Stimulated activated naive CD8-positive, alpha-beta T cell treated with anti-CD3 and anti-CD28 coated beads, Interleukin-15, Interleukin-2, amounts not matched to agents 100 ng/mL and 50 ng/mL, for 24 hours (primary cell): Measurements from ENCODE around the gene BFSP1.

Experiments used
- H3K27ac Mint-ChIP-seq: one replicate; pipeline ENCODE4 v1.8.0; 2021; ENCODE audit warnings: mild to moderate bottlenecking, mixed read lengths
- H3K27me3 Mint-ChIP-seq: one replicate; pipeline ENCODE4 v1.8.0; 2021; ENCODE audit warnings: mixed read lengths
- H3K36me3 Mint-ChIP-seq: one replicate; pipeline ENCODE4 v1.8.0; 2021; ENCODE audit warnings: low read depth, mixed read lengths
- H3K4me1 Mint-ChIP-seq: one replicate; pipeline ENCODE4 v1.8.0; 2021; ENCODE audit warnings: low read depth, mixed read lengths
- H3K4me3 Mint-ChIP-seq: one replicate; pipeline ENCODE4 v1.8.0; 2021; ENCODE audit warnings: mild to moderate bottlenecking, mixed read lengths
- H3K9me3 Mint-ChIP-seq: one replicate; pipeline ENCODE4 v1.8.0; 2021; ENCODE audit warnings: mixed read lengths

Gene BFSP1

GRCh38 chr20:17482536-17482935 lies 48.6 kb downstream of the BFSP1 start:
- no peaks in the 10 kb centered on the region for H3K36me3 Mint-ChIP-seq
- H3K4me3 Mint-ChIP-seq = no peak overlapping the region
- no peaks in the 10 kb centered on the region for H3K4me1 Mint-ChIP-seq
- H3K9me3 Mint-ChIP-seq = no peaks in the 10 kb centered on the region
- no peak overlapping the region for H3K27ac Mint-ChIP-seq
- peaks cover 13% of the 10 kb centered on the region for H3K27me3 Mint-ChIP-seq

- Mint-ChIP-seq H3K36me3 (no peaks in the 10 kb centered on the region), H3K4me3 (no peak overlapping the region), H3K27me3 (peaks cover 13% of the 10 kb centered on the region), H3K9me3 (no peaks in the 10 kb centered on the region), H3K27ac (no peak overlapping the region), H3K4me1 (no peaks in the 10 kb centered on the region)
These were observed 49.5 kb downstream of the BFSP1 start for GRCh38 chr20:17481661-17482060.

GRCh38 chr20:17480696-17481095 lies 50.5 kb downstream of the BFSP1 start:
- H3K27ac Mint-ChIP-seq = no peak overlapping the region
- H3K36me3 Mint-ChIP-seq = no peaks in the 10 kb centered on the region
- H3K27me3 Mint-ChIP-seq = peaks cover 13% of the 10 kb centered on the region
- H3K9me3 Mint-ChIP-seq = no peaks in the 10 kb centered on the region
- no peak overlapping the region for H3K4me3 Mint-ChIP-seq
- no peaks in the 10 kb centered on the region for H3K4me1 Mint-ChIP-seq

- H3K4me3 Mint-ChIP-seq = no peak overlapping the region
These were observed 52.0 kb downstream of the BFSP1 start for GRCh38 chr20:17479063-17479657.

GRCh38 chr20:17473659-17474058 lies 57.5 kb downstream of the BFSP1 start:
- no peaks in the 10 kb centered on the region for H3K36me3 Mint-ChIP-seq
- no peak overlapping the region for H3K4me3 Mint-ChIP-seq
- no peak overlapping the region for H3K27ac Mint-ChIP-seq
- H3K9me3 Mint-ChIP-seq = no peaks in the 10 kb centered on the region
- no peaks in the 10 kb centered on the region for H3K27me3 Mint-ChIP-seq
- H3K4me1 Mint-ChIP-seq = no peaks in the 10 kb centered on the region

More at GRCh38 chr20:17479063-17479657, 52.0 kb downstream of the BFSP1 start:
- Mint-ChIP-seq H3K4me1 (no peaks in the 10 kb centered on the region), H3K36me3 (no peaks in the 10 kb centered on the region), H3K27ac (no peak overlapping the region), H3K27me3 (peaks cover 10% of the 10 kb centered on the region), H3K9me3 (no peaks in the 10 kb centered on the region)

- H3K36me3 Mint-ChIP-seq = no peaks in the 10 kb centered on the region
- no peaks in the 10 kb centered on the region for H3K9me3 Mint-ChIP-seq
- no peak overlapping the region for H3K27ac Mint-ChIP-seq
These were observed 59.5 kb downstream of the BFSP1 start for GRCh38 chr20:17471606-17472187.

GRCh38 chr20:17470973-17471372 lies 60.2 kb downstream of the BFSP1 start:
- no peaks in the 10 kb centered on the region for H3K36me3 Mint-ChIP-seq
- H3K4me1 Mint-ChIP-seq = no peaks in the 10 kb centered on the region
- no peak overlapping the region for H3K4me3 Mint-ChIP-seq
- no peaks in the 10 kb centered on the region for H3K27me3 Mint-ChIP-seq
- H3K27ac Mint-ChIP-seq = no peak overlapping the region
- H3K9me3 Mint-ChIP-seq = no peaks in the 10 kb centered on the region

More at GRCh38 chr20:17471606-17472187, 59.5 kb downstream of the BFSP1 start:
- Mint-ChIP-seq H3K27me3 (no peaks in the 10 kb centered on the region), H3K4me3 (no peak overlapping the region), H3K4me1 (no peaks in the 10 kb centered on the region)

GRCh38 chr20:17470521-17470920 lies 60.7 kb downstream of the BFSP1 start:
- no peak overlapping the region for H3K4me3 Mint-ChIP-seq
- no peak overlapping the region for H3K27ac Mint-ChIP-seq
- H3K36me3 Mint-ChIP-seq = no peaks in the 10 kb centered on the region
- no peaks in the 10 kb centered on the region for H3K4me1 Mint-ChIP-seq
- H3K27me3 Mint-ChIP-seq = no peaks in the 10 kb centered on the region
- H3K9me3 Mint-ChIP-seq = no peaks in the 10 kb centered on the region

- Mint-ChIP-seq H3K4me1 (no peaks in the 10 kb centered on the region), H3K9me3 (no peaks in the 10 kb centered on the region), H3K27ac (no peak overlapping the region), H3K36me3 (no peaks in the 10 kb centered on the region), H3K4me3 (no peak overlapping the region), H3K27me3 (peaks cover under 1% of the 10 kb centered on the region)
These were observed 61.7 kb downstream of the BFSP1 start for GRCh38 chr20:17469246-17470030.

GRCh38 chr20:17468073-17468840 lies 62.9 kb downstream of the BFSP1 start:
- Mint-ChIP-seq H3K36me3 (no peaks in the 10 kb centered on the region), H3K9me3 (no peaks in the 10 kb centered on the region), H3K27me3 (peaks cover 6% of the 10 kb centered on the region), H3K4me3 (no peak overlapping the region), H3K27ac (no peak overlapping the region), H3K4me1 (no peaks in the 10 kb centered on the region)

- Mint-ChIP-seq H3K27ac (no peak overlapping the region), H3K9me3 (no peaks in the 10 kb centered on the region), H3K4me1 (no peaks in the 10 kb centered on the region), H3K4me3 (no peak overlapping the region), H3K27me3 (peaks cover 10% of the 10 kb centered on the region), H3K36me3 (no peaks in the 10 kb centered on the region)
These were observed 64.0 kb downstream of the BFSP1 start for GRCh38 chr20:17467120-17467655.

- H3K27ac Mint-ChIP-seq = no peak overlapping the region
- H3K36me3 Mint-ChIP-seq = no peaks in the 10 kb centered on the region
- H3K9me3 Mint-ChIP-seq = no peaks in the 10 kb centered on the region
- H3K4me3 Mint-ChIP-seq = no peak overlapping the region
- peaks cover 10% of the 10 kb centered on the region for H3K27me3 Mint-ChIP-seq
- no peaks in the 10 kb centered on the region for H3K4me1 Mint-ChIP-seq
These were observed 64.5 kb downstream of the BFSP1 start for GRCh38 chr20:17466641-17467040.

- H3K27me3 Mint-ChIP-seq = peaks cover 10% of the 10 kb centered on the region
- no peak overlapping the region for H3K27ac Mint-ChIP-seq
- H3K4me1 Mint-ChIP-seq = peaks cover 2% of the 10 kb centered on the region
- no peaks in the 10 kb centered on the region for H3K9me3 Mint-ChIP-seq
- no peaks in the 10 kb centered on the region for H3K36me3 Mint-ChIP-seq
- H3K4me3 Mint-ChIP-seq = no peak overlapping the region
These were observed 65.9 kb downstream of the BFSP1 start for GRCh38 chr20:17465236-17465635.

GRCh38 chr20:17463711-17464110 lies 67.5 kb downstream of the BFSP1 start:
- no peak overlapping the region for H3K27ac Mint-ChIP-seq
- no peak overlapping the region for H3K4me3 Mint-ChIP-seq
- no peaks in the 10 kb centered on the region for H3K36me3 Mint-ChIP-seq
- peaks cover 10% of the 10 kb centered on the region for H3K27me3 Mint-ChIP-seq
- H3K4me1 Mint-ChIP-seq = peaks cover 4% of the 10 kb centered on the region
- no peaks in the 10 kb centered on the region for H3K9me3 Mint-ChIP-seq

- Mint-ChIP-seq H3K36me3 (no peaks in the 10 kb centered on the region), H3K27ac (no peak overlapping the region), H3K9me3 (no peaks in the 10 kb centered on the region)
These were observed 69.2 kb downstream of the BFSP1 start for GRCh38 chr20:17461941-17462340.

More at GRCh38 chr20:17461941-17462340, 69.2 kb downstream of the BFSP1 start:
- peaks cover 14% of the 10 kb centered on the region for H3K27me3 Mint-ChIP-seq
- peaks cover 4% of the 10 kb centered on the region for H3K4me1 Mint-ChIP-seq
- no peak overlapping the region for H3K4me3 Mint-ChIP-seq
